ENCODE results near the gene MYO10.

Gene MYO10

DNA sequence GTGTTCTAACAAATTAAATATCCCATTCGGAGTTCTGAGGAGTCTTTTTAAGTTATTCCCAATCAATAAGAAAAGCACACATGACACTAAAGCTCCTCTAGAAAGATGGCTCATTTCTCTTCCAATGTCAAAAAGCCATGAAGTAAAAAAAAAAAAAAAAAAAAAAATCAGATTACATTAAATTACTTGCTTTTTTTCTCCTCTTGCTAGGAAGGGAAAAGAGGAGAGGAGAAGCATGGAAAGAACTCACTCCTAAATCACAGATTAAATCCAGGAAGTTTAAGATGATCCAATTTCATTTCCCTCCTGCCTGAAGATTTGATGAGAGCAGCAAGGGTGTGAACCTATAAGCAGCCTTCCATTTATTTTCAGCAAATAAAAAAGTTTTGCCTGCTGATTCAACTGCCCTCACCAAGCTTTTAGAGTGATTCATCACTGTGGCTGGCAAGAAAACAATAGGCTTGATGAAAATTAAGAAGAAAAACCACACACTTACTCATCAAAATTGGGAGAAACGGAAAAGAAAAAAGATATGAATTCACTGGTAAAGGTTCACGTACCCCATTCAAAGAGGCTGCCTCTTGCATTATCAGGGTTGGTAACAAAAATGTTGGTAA, 19.7 kb downstream of the MYO10 start:
- no peak for DNase-seq (ENCODE audit: low spot score)

DNA sequence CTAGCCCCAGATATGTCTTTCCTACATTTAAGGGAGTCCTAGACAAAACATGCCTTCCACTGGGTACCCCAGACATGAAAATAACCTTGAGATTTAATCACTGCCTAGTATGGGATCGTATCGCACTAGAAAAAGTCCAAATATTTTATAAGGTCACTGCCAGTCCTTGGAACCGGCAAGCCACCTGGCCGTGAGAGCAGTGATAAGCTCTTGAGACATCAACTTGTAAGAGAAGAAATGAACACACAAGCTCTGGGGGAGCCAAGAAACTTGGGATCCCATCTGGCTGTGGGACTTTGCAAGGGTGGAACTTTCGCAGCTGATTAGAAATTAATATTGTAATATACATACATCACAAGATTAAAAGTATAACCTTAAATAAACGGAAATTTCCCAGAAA, 21.5 kb downstream of the MYO10 start:
- no peak for DNase-seq (ENCODE audit: low spot score)

DNA sequence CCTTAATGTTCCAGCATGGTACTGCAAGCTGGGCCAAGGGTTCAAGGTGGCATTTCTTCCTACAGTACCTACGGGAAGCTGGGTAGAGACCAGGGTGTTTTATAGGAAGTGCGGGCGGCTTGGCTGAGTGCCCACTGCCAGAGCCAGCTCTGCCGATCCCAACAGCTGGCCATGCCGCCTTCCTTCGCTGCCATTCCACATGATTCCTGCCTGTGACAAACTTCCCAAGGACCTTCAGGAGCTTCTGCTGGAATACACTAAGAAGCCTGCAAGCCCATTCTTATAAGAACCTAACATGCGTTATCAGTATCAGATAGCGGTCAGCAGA, 22.0 kb downstream of the MYO10 start:
- DNase-seq (ENCODE audit: low spot score), result no peak

DNA sequence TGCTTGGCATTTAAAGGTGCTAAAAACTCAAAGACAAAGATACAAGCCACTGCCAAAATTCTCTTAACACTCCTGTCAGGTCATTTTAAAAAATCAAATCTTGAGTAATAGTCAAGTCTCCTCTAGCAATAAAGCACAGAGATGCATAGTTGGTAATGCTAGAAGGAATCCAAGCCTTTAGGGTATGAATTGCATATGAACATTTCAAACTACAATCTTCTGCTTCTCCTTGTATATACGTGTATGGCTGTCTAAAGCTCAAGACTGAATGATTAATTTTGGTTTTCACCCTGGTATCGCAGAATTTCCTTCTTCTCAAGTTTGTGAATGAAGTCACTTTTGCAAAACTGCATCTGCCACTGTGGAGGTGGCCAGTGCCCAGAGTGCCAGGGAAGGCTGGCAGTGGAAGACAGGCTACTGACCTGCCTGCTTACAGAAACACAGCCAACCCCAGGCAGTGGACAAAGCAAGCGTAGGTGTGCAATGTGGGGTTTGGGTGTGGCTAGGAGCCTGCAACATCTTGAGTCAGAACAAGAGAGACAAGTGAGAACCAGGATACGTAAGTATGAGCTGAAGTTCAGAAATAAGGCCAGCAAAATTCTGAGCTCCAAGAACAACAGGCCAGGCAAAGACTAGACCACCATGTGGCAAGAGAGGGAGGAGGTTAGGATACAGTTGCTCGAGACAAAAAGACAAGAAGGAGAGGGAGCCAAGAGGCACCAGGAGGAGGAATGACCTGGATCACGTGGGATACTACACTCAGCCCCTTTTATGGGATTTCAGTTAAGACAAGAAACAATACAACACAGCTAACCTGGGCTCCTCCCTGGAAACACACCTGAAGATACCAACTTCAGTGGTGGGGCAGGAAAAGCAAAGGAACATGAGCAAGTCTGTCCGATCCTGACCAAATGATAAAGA, 22.6 kb downstream of the MYO10 start:
- no peak for DNase-seq (ENCODE audit: low spot score)

DNA sequence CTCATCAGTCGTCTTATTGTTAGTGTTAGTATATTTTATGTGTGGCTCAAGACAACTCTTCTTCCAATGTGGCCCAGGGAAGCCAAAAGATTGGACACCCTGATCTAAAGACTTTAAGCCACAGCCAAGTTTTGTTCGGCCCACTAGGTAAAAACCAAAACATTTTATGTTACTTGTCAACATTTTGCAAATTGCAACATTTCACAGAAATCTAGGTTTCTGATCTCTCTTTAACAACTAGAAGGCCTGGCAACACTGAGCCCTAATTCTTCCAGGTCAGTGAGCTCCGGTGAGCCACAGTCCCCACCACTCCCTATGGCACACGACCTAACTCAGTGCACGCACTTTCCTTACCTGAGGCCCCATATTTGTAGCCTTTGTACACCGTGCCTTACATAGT, 24.0 kb downstream of the MYO10 start:
- no peak for DNase-seq (ENCODE audit: low spot score)

DNA sequence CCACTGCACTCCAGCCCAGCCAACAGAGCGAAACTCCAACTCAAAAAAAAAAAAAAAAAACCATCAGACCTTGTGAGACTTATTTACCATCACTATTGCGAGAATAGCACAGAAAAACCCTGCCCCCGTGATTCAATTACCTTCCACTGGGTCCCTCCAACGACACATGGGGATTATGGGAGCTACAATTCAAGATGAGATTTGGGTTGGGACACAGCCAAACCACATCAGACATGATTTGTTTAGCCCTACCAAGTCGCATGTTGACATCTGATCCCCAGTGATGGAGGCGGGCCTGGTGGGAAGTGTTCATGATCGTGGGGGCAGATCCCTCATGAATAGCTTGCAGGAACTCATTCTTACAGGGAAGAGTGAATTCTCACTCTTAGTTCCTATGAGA, 26.6 kb downstream of the MYO10 start:
- DNase-seq (ENCODE audit: low spot score), result no peak

DNA sequence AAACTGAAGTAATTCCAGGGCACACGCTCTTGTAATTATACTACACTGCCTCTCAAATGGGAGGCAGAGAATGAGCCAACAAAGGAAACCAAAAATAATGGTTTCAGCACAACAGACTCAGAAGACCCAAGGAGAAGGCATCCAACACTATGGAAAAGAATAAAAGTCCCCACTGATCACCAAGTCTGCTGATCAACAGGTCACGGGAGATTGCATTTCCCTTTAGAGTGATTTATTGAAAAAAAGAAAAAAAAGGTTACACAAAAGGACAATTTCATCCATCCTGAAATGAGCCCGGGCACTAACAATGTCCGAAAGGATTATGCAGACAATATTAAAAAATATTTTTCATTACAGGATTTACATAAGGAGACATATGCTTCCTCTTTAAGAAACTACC, 28.8 kb downstream of the MYO10 start:
- DNase-seq (ENCODE audit: low spot score), result no peak

DNA sequence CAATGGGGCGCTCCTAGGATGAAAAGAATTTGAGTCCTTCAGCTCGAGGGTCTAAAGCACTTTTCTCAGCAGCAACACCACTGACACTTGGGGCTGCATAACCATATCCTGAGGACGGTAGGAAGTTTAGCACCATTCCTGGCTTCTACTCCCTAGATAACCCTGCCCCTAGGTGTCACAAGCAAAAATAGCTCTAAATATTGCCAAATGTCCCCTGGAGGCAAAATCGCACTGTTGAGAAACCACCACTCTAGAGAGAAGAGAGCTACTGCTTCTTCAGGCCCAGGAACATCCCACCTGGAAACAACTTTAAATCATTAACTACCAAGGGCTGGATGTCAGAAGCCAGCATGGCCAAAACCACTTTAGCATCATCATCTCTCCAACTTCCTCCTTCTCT, 29.8 kb downstream of the MYO10 start:
- DNase-seq (ENCODE audit: low spot score), result no peak

DNA sequence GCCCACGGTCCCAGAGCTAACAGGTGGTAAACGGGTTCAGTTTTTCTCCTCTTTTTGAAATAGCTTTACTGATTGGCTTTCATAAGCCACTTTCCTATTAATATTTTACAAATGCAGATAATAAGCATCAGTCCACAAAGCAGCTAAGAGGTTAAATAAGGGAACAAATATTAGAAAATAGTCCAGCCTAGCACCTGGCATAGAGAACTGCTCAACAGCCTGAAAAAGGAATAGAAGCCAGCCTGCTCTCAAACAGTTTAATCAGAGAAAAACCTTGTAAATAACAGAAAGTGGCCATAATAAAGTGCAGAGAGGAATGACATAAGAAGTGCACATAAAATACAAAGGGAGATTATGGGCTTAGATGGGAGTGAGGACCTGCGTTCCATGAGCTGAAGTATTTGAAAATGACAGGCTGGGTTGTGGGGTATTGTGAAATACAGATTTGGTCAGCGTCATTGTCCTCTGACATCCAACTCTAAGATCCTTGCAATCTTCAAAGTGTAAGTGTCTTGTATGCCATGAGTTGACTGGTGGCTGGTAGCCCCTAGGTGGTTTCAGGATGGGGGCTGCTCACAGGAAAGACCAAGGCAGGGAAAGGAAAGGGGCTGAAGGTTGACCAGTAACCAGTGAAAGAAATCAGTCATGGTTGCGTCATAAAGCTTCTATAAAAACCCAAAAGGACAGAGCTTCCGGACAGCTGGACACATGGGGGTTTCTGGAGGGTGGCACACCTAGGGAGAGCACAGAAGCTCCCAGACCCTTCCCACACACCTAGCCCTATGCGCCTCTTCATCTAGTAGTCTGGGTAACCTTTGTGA, 32.4 kb downstream of the MYO10 start:
- DNase-seq (ENCODE audit: low spot score), result no peak

DNA sequence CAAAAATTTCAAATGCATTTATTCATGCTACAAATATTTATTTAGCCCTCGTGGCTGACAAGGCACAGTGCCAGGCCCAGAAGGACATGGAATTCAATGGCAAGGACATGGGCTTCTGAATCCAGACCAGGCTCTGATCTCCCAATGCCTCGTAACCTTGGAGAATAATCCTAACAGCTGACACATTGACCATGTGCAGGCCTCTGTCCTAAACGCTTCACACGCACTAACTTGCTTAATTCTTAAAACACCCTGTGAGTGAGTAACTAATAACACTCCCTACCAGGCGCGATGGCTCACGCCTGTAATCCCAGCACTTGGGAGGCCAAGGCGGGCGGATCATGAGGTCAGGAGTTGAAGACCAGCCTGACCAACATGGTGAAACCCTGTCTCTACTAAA, 33.2 kb downstream of the MYO10 start:
- DNase-seq (ENCODE audit: low spot score), result no peak

DNA sequence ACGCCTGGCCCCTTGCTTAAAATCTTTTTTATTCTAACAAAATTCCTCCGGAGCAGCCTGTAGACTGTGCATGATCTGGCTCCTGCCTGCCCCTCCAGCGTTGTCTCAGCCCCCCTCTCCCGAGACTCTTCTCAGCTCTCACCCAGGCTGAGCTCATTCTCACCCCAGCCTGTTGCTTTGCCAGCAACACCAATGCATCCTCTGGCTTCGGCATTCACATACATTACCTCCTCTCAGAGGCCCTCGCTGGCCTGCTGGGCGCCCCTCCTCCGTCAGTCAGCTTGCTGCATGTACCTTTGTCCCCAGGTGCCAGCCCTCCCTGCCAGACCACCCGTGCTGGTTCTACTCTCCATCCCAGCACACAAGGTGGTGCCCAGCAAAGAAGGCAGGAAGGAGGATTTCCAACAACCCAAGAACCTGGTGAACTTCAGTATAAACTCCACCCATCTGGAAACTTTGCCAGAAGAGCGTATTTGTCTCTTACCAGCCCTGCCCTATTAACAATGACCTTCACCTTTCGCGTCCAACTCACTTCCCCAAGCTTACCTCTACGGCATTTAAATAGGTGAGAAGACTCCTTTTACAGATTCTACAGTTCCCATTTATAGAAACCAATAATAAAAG, 35.0 kb downstream of the MYO10 start:
- DNase-seq (ENCODE audit: low spot score), result no peak

DNA sequence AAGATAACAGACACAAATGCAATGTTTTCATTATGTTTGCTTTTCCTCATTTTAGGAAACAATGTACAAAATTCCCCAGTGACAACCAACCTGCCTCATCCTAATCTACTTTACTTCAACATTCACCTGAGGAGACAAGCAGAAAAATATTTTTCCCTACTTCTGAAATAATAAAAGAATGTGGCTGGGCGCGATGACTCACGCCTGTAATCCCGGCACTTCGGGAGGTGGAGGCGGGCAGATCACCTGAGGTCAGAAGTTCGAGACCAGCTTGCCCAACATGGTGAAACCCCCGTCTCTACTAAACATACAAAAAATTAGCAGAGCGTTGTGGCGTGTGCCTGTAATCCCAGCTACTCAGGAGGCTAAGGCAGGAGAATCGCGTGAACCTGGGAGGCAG, 36.9 kb downstream of the MYO10 start:
- DNase-seq (ENCODE audit: low spot score), result no peak

DNA sequence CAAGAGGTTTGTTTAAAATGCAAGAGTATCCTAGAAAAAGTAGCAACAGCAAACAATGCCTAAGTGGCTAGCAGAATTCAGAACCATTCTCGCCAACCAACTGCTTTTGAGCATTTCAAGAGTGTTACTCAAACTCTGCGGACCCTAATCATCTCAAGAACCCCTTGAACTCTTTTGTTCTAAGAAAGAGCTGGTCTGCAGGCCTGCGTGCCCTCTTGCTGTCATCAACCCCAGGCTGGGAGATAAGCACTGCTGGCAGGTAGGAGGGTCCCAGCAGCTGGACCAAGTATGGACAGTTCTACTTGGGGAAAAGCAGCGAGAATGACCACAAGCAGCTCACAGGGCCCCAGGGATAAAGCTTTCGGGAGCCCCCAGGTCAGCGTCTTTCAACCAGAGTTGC, 38.3 kb downstream of the MYO10 start:
- no peak for DNase-seq (ENCODE audit: low spot score)

DNA sequence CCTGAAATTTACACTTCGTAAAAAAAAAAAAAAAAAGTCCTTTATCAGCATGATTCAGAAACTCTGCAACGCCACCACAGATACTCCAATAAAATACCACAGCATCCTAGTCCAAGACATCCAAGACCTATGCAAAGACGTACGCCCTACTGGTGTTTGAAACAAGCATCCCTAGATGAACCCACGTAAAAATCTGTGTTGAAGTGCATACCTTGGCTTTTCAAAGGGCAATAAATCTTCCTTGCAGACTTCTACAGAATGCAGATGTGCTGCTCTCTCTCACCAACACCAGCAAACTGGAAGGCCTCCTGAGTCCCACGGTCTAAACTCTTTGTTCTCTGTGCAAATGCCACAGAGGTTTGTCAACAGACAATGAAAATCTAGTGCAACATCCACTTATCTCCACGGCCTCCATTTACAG, 38.8 kb downstream of the MYO10 start:
- DNase-seq (ENCODE audit: low spot score), result no peak

DNA sequence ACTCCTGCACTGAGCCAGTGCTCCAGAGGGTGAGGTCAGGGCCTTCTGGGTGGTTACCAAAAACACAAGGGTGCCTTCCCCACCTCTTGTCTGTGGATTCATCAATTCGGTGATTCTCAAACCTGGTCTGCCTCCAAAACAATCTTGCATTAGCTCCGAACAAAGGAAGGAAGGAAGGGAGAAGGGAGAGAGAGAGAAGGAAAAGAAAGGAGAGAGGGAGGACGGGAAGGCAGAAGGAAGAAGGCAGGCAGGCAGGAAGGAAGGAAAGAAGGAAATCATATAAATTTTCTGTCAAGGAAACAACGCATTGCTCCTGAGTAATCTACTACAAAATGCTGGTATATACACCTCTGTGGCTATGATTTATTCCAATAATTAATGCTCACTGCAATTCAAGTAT, 39.3 kb downstream of the MYO10 start:
- no peak for DNase-seq (ENCODE audit: low spot score)

DNA sequence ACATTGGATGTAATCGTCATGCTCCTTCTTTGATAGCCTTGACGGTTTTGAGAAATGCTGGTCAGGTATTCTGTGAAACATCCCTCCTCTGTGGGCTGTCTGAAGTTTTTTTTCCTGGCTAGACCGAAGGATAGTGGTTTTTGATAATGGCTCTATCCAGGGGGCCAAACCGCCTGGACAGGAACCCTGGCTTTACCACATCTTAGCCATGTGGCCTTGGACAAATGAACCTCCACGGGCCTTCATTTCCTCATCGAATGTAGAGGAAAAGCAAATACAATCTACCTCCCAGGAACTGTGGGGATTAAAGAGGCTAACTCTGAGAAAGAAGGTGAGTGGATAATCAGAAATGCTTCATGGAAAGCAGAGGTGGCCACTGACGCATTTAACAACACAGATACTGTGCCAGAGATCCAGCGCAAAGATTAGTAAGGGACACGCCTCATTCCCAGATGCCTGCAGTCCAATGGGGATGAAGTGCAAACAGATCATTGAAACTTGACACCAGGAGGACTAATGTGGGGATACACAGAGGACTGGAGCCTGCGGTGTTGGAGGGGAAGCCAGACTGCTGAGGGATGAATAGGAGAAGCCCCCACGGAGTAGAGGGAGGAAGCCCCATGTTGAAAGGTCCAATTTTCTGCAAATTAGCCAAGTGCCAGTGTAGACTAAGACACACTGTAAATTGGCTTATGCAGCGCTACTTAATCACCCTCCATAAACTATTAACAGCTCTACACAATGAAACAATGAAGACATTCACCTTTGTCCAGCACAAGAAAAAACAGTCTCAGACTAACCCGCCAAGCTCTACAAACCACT, 41.6 kb downstream of the MYO10 start:
- DNase-seq (ENCODE audit: low spot score), result no peak

DNA sequence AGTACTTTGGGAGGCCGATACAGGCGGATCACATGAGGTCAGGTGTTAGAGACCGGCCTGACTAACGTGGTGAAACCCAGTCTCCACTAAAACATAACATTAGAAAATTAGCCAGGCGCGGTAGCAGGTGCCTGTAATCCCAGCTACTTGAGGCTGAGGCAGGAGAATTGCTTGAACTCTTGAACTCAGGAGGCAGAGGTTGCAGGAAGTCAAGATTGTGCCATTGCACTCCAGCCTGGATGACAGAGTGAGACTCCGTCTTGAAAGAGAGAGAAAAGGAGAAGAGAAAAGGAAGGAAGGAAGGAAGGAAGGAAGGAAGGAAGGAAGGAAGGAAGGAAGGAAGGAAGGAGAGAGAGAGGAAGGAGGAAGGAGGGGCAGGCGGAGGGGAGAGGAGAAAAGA, 45.1 kb downstream of the MYO10 start:
- no peak for DNase-seq (ENCODE audit: low spot score)

DNA sequence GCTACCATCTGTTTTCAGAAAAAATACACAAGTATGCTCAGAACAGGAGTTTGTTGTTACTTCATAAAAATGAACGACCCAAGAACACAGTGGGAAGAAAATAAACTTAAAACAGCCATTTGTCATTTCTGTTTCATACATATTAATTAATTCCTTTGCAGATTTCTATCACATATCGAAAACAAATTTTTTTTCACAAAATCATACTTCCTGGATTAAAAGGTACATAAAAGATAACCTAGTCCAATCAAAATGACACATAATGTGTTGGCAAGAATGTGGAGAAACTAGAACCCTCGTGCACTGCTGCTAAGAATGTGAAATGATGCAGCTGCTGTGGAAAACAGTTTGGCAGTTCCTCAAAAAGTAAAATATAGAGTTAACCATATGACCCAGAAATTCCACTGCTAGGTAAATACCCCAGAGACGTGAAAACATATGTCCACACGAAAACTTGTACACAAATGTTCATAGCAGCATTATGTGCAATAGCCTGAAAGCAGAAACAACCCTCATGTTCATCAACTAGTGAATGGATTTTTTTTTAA, 46.0 kb downstream of the MYO10 start:
- no peak for DNase-seq (ENCODE audit: low spot score)

DNA sequence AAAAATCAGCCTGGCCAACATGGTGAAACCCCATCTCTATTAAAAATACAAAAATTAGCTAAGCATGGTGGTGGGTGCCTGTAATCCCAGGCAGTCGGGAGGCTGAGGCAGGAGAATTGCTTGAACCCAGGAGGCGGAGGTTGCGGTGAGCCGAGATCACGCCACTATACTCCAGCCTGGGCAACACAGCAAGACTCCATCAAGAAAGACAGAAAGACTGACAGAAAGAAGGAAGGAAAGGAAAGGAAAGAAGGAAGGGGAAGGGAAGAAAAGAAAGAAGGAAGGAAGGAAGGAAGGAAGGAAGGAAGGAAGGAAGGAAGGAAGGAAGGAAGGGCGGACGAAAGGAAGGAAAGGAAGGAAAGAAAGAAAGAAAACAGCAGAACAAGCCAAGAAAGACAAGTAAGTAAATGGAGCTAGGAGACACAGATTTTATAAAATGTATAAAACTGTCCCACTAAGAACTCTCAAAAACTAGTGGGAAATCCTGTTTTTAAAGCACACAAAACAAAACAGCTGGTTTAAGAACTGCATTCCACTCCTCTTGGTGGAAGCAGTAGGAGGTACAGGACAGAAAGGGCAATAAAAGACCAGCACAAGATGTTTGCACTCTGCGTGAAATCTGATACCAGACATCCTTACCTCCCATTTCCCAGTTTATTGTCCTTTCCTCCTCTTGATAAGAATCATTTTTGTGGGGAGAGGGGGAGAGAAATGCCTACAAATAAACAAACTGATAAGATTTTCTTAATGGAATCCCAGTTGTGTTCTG, 46.7 kb downstream of the MYO10 start:
- DNase-seq (ENCODE audit: low spot score), result no peak

DNA sequence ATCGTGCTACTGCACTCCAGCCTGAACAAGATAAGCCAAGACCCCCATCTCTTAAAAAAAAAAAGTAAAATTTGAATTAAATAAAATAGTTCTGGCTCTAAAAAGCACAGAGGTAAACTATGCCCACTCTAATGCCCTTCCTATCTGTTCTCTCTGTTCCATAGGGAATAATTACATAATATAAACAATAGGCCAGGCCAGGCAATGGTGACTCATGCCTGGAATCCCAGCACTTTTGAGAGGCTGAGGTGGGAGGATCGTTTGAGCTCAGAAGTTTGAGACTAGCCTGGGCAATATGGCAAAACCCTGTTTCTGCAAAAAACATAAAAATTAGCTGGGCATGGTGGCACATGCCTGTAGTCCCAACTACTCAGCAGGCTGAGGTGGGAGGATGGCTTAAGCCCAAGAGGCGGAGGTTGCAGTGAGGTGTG, 47.4 kb downstream of the MYO10 start:
- DNase-seq (ENCODE audit: low spot score), result no peak

Data from HuH-7.5 (cell line).